Left kidney (tissue), 2 donors: Measurements from ENCODE around the gene RACGAP1. TPM values are rescaled to one million over a fixed set of nuclear protein-coding genes. Genes with fewer than 3 reads are reported as not detected.
"Not testable (repeated sequence)": the region's sequence is repeated elsewhere in the genome, so short reads cannot be mapped to it uniquely, and the experiment has no call there.

Experiments
- DNase-seq: peaks from one replicate; pipeline ENCODE4 v3.0.0-alpha.2; 2013
- polyA plus RNA-seq: library from polyadenylated mRNA; unstranded; fragments of 120-200 nt; gene quantifications from one replicate; pipeline ENCODE4 v1.2.1, GENCODE V29; 2013; ENCODE audit not compliant: insufficient read length

The RACGAP1 gene
- polyA plus RNA-seq, 1 donor: 70.8 TPM

DNA sequence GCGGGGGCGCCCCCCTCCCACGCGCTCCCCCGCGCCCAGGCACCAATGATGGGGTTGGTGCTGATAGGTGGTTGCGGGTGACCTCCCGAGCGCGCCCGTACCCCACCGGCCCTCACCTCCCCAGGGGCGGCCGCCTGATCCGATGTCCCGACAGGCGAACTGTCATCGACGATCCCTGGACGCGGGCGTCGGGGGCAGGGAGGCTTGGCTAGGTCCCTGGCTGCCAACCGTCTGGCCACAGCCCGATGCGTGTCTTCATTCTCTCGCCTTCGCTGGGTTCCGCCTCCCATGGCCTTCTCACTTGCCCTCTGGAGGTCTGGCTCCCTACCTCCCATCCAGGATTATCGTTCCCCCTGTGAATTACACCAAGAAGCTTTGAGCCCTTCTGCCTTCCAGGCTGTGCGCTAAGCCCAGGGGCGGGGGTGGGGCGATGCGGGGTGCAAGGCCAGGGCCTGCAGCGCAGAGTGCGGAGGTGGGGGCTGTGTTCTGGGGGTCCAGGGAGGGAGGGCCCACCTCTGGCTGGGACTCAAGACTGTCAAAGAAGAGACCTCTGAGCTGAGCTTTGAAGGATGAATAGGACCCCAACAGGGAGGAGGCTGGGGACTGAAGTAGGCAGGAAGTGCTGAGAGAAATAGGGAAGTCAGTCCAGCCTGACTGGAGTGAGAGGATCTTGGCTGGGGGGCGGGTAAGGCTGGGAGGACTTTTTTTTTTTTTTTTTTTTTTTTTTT is 7.7 kb upstream of the RACGAP1 start:
- DNase-seq: no peak

DNA sequence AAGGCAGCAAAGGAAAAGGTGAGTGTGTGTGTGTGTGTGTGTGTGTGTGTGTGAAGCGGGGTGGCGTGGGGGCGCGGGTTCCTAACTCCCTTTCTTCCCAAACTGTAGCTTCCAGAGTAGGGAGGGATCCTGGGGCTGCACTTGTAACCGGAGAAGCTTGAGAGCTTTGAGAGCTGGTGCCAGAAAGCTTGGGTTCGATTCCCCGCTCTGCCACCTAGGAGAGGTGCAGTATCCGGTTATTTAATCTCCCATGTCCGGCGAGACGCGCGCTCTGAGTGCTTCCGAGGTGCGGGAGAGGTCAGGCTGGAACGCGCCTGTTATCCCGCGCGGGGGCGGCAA is 7.2 kb upstream of the RACGAP1 start:
- no peak for DNase-seq

DNA sequence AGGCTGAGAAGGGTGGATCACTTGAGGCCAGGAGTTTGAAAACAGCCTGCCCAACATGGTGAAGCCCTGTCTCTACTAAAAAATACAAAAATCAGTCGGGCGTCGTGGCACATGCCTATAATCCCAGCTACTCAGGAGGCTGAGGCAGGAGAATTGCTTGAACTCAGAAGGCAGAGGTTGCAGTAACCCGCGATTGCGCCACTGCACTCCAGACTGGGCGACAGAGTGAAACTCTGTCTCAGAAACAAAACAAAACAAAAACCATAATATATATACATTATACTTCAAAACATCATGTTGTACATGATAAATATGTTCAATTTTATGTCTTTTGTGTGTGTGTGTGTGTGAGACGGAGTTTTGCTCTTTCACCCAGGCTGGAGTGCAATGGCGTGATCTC is 5.2 kb upstream of the RACGAP1 start:
- not testable (repeated sequence) for DNase-seq

DNA sequence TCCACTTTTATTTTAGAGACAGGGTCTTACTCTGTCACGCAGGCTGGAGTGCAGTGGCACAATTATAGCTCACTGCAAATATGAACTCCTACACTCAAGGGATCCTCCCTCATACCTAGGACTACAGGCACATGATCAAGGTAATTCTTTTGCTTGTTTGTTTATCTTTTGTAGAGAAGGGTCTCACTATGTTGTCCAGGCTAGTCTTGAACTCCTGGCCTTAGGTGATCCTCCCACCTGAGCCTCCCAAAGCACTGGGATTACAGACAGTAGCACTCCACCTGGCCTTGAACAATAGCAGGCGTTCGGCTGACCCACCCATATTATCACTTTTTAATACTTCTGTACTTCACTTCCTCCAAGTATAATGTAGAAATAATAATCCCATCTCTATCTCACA is 1.4 kb upstream of the RACGAP1 start:
- no peak for DNase-seq

DNA sequence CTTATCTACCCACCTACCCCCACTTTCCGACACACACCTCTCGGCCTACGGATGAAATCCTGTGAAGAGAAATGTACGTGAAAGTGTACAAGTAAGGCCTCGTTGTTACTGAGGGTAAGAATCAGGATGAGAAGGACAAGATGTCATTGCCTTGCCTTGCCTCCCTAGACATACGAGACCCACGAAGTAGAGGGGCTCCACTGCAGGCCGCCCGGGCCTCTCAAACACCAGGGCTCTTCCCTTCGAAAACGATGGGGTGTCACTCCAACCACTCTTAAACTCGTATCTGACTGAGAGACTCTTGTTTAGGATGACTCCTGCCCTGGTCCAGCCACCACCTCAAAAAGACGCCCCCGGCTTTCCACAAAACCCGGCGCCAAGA is 498 bp downstream of the RACGAP1 start:
- no peak for DNase-seq

DNA sequence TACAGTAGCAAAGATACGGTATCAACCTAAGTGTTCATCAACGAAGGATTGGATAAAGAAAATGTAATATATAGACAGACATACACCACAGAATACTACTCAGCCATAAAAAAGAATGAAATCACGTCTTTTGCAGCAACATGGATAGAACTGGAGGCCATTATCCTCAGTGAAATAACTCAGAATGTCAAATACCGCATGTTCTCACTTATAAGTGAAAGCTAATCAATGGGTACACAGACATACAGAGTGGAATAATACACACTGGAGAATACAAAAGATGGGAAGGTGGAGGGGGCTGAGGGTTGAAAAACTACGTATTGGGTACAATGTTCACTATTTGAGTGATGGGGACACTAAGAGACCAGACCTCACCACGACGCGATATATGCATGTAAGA is 1.1 kb downstream of the RACGAP1 start:
- no peak for DNase-seq

DNA sequence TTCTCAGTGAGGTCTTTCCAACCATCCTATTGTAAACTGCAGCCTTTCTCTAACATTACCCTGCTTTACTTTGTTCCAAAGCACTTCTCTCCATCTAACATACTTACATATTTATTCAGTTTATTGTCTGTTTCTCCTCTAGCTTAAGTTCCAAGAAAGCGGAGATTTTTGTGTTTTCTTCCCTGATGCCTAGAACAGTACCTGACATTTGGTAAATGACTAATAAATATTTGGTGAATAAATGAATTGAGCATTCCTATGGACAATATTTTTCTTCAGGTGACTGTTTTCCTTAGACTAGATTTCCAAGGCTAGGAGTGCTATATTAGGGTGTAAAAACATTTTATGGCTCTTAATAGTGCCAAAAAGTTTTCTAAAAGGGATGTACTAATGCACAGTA is 2.4 kb downstream of the RACGAP1 start:
- no peak for DNase-seq

DNA sequence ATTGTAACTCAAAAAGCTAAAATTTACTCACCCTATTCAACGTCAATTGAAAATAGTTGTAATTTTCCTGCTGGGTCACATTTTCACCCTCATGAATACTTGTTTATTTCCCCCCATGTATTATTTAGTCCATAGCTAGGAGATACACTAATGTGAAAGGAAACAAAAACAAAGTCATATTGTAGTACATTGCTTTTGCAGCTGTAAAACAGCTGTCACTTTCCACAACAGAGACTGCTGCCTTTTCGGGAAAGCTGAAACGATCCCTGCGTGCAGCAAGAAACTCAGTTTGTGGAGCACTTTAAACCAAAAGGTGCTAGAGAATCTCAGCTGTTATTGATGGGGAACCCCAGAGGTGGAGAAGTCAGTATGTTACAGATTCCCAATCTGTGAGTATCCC is 4.3 kb downstream of the RACGAP1 start:
- DNase-seq: peak; percentile 29

DNA sequence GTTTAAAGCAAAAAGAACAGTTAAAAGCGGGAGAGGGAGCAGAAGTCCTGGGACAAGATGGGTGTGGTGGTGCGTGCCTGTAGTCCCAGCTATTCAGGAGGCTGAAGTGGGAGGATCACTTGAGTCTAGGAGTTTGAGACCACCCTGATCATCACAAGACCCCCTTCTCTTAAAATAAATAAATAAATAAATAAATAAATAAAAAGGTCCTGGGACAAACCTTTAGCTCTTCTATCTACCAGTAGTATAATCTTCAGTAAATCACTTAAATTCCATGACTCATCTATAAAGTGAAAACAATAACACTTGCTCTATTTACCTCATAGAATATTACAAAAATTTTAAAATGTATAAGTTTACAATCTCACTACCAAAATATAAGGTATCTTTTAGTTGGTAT is 5.8 kb downstream of the RACGAP1 start:
- no peak for DNase-seq

DNA sequence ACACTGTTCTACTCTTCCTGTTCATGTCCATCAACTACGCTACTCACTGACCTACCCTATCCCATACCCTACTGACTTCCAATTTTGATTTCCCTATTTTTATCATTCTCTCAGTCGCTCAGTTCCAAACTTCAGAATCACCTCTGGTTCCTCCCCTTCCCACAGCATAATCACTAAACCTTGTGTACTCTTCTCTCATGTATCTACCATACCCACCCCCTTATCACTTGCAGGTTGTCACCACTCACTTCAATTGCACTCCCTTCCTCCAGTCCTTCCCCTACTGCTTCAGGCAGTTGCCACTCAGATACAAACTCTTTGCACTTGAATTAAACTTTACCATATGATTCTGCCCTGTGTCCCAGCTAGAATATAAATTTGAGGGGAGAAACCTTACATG is 6.3 kb downstream of the RACGAP1 start:
- no peak for DNase-seq

DNA sequence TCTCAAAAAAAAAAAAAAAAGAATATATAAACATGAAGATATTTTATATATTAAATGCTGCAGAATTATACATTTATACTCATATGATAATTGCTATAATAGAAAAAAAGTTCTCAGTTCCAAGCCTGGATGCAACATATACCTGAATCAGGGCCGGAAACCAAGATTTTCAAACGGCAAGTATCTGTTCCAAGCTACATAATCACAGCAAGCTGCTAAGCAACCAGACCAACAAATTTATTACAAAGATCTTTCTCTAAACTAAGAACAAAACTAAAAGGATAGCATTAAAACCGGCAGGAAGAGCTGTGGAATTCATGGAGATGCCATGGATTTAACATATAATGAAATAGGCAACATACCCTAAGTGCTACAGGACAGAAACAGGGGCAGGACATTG is 7.1 kb downstream of the RACGAP1 start:
- no peak for DNase-seq

DNA sequence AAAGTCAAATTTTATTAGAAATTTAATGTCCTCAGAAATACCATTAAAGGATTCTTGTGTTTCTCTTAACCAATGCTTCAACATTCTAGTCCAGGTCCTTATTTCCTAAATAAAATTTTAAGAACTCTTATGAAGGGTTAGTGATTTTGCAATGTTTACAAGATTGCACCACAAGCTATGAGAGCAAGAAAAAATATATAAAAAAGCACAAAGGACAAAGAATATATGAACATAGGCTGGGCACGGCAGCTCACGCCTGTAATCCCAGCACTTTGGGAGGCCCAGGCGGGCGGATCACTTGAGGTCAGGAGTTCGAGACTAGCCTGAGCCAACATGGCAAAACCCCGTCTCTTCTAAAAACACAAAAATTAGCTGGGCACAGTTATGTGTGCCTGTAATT is 7.7 kb downstream of the RACGAP1 start:
- DNase-seq: no peak

DNA sequence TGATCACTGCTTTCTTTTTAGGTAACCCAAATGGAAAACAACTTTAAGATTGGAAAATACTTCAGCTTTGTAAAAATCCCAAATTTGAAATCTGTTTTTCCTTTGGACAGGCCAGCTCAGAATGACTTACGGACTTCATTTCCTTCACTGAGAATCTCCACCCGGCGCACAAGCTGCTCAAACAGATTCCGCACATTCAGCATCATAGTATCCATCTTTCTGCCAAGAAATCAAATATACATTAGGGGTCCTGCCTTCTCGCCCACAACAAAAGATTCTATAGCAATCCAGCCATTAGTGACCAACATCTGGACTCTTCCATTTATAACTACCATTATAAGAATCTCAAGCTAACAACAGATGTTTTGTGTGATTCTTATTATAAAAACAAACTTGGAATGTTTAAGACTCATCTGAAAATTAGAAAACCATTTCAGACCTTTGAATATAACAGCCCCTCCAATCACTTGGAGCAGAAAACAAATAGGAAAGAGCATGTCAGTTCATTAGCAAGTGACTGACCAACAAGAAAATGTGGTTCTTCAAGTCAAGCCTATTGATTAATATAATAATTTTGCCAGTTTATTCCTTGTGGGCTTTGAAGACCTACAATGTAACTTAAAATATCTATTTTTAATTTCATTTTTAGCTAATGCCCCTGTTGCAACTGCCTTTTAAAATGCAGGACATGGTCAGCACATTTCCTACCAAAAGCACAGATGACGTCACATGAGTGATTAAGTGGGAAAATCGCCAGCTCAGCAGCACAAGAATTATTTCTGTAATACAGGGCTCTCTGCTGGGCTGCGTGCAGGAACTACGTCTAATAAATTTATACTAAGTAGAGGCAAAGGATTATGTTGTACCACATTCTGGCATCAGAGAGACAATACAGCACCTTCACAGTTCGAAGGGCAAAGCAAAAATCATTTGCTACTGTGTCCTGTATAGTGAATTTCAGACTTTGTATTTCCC is 8.5 kb downstream of the RACGAP1 start:
- peak; percentile 50 for DNase-seq

DNA sequence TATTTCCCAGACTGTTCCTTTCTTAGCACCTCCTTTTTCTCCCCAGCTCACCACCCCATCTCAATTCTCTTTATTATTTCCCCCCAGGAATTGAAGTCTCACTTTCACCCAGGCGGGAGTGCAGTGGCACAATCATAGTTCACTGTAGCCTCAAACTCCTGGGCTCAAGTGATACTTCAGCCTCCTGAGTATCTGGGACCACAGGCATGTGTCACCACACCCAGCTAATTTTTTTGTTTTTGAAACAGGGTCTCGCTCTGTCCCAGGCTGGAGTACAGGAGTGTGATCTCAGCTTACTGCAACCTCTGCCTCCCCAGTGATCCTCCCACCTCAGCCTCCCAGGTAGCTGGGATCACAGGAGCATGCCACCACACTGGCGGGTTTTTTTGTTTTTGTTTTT is 11.0 kb downstream of the RACGAP1 start:
- DNase-seq: no peak

DNA sequence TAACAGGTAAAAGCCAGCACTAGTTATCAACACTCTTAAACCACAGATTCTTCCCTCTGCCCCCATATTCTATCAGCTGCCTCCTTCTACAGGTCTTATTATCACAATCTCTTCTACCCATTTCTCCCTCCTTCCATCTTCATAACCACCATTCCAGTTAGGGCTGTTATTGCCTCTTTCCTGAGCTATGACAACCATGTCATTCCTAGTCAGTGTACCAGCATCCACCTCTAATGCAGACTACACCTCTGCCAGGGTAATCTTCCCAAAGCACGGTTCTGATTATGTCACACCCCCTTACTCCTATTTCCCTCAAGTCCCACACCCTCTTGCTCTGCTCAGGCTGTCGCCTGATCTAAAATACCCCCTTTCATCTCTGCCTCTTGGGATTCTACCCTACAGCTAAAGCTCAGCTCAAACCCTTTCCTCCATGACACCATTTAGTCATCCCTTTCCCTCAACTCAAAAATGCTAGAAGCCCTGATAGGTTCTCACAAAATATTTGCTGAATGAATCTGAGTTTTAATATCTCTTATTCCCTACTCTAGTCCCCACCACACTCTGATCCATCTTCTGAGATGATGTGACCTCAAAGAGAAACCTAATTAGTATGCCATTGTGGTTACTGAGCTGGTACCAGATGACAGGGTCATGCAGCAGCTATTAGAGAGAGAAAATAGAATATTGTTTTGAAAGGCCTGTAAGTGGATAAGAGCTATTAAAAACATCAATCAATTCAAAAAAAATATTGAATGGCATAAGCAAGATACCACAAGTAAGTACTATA is 11.7 kb downstream of the RACGAP1 start:
- DNase-seq: no peak

DNA sequence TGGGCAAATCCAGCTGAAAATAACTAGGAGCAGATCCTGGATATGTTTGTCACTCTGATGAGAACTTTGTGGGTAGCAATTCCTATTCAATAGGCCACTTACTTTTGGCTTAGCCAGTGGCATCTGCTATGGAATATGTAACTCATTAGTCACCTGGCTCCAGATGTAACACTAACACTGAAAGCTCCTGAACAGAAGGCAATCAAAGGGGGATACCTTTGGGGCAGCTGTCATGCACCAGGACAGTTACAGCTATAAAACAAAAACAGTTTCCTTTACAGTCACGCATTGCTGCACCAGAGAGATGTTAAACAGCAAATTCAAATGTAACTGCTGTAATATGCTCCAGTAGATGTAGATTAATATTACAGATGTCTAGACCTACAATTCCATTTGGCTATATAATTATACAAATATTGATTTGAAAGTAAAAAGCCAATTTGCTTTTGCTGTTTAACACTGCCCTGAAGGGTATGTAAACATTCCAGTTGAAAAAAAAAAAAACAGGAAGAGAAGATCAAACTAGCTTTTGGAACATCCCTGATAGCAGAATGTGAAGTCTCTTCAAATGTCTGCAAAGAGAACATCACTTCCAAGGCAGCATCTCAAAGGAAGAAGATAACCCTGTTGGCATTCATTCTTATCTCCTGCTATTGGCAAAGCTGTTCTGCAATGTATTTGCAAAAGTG is 18.4 kb downstream of the RACGAP1 start:
- DNase-seq: no peak

DNA sequence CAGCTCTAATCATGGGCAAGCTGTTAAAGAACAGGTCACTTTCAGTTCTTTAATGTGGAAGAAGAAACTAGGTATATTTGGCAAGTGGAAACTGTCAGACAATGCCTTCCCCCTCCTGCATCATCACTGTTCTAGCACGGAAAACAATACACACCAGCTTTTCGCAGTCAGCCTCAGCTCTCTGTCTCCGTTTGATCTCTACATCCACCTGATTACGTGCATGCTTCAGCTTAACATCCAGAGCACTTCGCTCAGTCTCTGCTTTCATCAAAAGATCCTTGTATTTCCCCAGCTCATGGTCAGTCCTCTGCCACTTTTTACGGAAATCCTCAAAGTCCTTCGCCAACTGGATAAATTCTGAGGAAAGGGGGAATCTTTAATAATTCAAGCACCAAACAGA is 19.0 kb downstream of the RACGAP1 start:
- no peak for DNase-seq

DNA sequence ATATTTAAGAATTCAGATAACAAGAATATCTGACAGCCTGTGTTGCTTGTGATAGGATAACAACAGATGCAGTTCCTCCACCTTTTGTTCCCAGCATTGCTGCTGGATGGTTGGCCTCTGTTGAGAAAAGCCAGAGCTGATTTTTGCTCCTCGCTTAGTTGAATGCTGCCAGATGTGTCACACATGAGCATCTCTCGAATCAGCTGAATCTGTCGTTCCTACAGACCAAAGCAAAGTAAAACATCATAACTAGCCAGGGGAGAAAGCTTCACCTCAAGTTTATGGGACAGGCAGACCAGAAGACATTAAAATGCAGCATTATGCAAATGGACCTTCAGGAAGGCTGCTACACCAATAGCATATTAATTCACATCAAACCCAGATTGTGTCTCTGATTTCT is 20.1 kb downstream of the RACGAP1 start:
- no peak for DNase-seq

DNA sequence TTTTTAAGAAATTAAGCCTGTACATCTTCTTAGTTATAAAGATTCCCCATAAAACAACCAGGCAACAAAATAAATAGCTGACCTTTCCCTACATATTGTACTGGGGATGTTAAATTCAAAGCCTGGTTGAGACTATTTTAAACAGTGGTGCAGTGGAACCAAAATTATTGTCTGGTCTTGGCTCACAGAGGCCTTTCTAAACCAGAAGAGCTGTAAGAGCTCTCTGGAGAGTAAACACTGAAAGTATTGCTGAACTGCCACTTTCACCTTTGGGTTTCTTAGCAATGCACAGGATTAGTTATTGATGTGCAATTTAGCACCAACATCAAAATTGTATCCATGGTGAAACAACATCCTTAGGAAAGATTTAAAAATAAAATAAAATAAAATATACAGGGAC is 20.6 kb downstream of the RACGAP1 start:
- no peak for DNase-seq

DNA sequence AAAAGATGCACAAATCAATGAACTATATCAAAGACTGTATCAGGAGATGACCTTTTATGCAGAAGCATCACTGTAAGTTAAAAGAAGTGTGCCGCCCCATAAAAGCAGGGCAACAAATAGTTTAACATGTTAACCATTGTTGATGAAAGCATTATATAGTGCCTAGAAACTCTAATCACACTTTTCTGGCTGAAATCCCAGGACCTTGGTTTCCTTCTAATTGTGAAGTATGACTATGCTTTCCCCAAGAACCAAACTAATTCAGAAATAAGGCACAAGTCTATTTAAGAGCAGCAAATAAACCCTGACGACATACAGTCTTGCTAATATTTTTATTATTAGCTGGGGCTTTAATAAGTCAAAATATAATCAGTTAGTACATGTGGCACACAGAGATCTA is 21.7 kb downstream of the RACGAP1 start:
- DNase-seq: no peak

DNA sequence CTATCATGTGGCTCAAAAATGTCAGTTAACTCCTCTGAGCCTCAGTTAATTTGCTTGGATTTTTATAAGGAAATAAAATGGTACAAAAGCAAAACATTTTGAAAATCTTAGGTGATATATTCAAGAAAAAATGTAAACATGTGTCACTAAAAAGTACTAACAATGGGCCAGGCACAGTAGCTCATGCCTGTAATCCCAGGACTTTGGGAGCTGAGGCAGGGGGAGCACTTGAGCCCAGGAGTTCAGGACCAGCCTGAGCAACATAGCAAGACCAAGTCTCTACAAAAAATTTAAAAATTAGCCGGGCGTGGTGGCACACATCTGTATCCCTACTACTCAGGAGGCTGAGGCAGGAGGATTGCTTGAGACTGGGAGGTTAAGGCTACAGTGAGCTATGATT is 26.8 kb downstream of the RACGAP1 start:
- DNase-seq: no peak

DNA sequence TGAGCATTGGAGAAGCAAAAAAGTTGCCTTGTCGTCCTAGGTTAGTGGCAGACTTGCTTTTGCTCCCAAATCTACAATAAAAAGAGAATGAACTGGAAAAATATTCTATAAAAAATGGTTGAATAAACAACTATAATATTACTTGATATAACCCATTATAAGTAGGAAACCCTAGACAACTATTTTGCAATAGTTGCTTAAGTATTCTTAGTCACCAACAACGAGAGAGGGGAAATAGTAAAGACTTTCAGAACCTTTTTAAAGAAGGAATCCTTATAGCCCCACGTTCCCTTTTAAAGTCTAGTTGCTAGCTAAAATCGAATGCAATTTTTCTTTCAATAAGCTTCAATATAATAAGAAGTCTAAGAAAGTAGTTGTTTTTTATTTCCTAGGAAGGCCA is 35.0 kb downstream of the RACGAP1 start:
- DNase-seq: no peak
